CD4-positive, alpha-beta T cell treated with Interferon alpha-2 for 1 hour (primary cell): ENCODE data around the gene TFDP1.

Source experiments
- DNase-seq, 2 donors: peaks; one replicate each; pipeline ENCODE4 v3.0.0-alpha.2; 2020 to 2022

TFDP1 gene

GRCh38 chr13:113636266-113636963 is 51.9 kb downstream of the TFDP1 start:
- no peak for DNase-seq

- no peak for DNase-seq
These were observed 53.0 kb downstream of the TFDP1 start for GRCh38 chr13:113637262-113638160.

- no peak for DNase-seq
These were observed 53.7 kb downstream of the TFDP1 start for GRCh38 chr13:113638173-113638746.

GRCh38 chr13:113638806-113639205 is 54.3 kb downstream of the TFDP1 start:
- no peak for DNase-seq

GRCh38 chr13:113639616-113640262 is 55.2 kb downstream of the TFDP1 start:
- DNase-seq, result no peak

- DNase-seq, result no peak
These were observed 56.9 kb downstream of the TFDP1 start for GRCh38 chr13:113641426-113641825.

- DNase-seq, result no peak
These were observed 58.0 kb downstream of the TFDP1 start for GRCh38 chr13:113642563-113642962.

GRCh38 chr13:113643593-113643992 is 59.0 kb downstream of the TFDP1 start:
- no peak for DNase-seq

GRCh38 chr13:113644800-113645199 is 60.2 kb downstream of the TFDP1 start:
- no peak for DNase-seq

- DNase-seq, result no peak
These were observed 60.8 kb downstream of the TFDP1 start for GRCh38 chr13:113645329-113645728.

GRCh38 chr13:113646376-113646775 is 61.8 kb downstream of the TFDP1 start:
- DNase-seq, result no peak

- DNase-seq, result no peak
These were observed 62.4 kb downstream of the TFDP1 start for GRCh38 chr13:113646921-113647340.

- no peak for DNase-seq
These were observed 63.0 kb downstream of the TFDP1 start for GRCh38 chr13:113647351-113648215.

GRCh38 chr13:113648216-113648610 is 63.7 kb downstream of the TFDP1 start:
- DNase-seq, result no peak

GRCh38 chr13:113649212-113649611 is 64.7 kb downstream of the TFDP1 start:
- DNase-seq, result no peak

GRCh38 chr13:113650275-113650674 is 65.7 kb downstream of the TFDP1 start:
- no peak for DNase-seq

GRCh38 chr13:113650731-113651148 is 66.2 kb downstream of the TFDP1 start:
- no peak for DNase-seq

GRCh38 chr13:113651511-113652403 is 67.2 kb downstream of the TFDP1 start:
- DNase-seq, result no peak

GRCh38 chr13:113652404-113653263 is 68.1 kb downstream of the TFDP1 start:
- no peak for DNase-seq
